ENCODE results near the gene SRI.
"Not testable (repeated sequence)": the region's sequence is repeated elsewhere in the genome, so short reads cannot be mapped to it uniquely, and the experiment has no call there.

Gene SRI, protein sequence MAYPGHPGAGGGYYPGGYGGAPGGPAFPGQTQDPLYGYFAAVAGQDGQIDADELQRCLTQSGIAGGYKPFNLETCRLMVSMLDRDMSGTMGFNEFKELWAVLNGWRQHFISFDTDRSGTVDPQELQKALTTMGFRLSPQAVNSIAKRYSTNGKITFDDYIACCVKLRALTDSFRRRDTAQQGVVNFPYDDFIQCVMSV

GRCh38 chr7:88219781-88220747 lies at the start of gene SRI:
Gene SRI, minus strand, starts transcription at chr7:88220038. Its CDS starts 12 bp downstream, at chr7:88220026.
- peak within 1 kb of the TSS; percentile 86 for H3K27ac ChIP-seq
- peaks cover 27 to 28% of the 10 kb centered on the region in 2 experiments for H3K4me1 ChIP-seq (ENCODE audit: control insufficient read depth in 1 of 2, insufficient read depth in 1 of 2, low read depth in 1 of 2, low read length in 1 of 2)
- TF ChIP-seq, protein P1, sequence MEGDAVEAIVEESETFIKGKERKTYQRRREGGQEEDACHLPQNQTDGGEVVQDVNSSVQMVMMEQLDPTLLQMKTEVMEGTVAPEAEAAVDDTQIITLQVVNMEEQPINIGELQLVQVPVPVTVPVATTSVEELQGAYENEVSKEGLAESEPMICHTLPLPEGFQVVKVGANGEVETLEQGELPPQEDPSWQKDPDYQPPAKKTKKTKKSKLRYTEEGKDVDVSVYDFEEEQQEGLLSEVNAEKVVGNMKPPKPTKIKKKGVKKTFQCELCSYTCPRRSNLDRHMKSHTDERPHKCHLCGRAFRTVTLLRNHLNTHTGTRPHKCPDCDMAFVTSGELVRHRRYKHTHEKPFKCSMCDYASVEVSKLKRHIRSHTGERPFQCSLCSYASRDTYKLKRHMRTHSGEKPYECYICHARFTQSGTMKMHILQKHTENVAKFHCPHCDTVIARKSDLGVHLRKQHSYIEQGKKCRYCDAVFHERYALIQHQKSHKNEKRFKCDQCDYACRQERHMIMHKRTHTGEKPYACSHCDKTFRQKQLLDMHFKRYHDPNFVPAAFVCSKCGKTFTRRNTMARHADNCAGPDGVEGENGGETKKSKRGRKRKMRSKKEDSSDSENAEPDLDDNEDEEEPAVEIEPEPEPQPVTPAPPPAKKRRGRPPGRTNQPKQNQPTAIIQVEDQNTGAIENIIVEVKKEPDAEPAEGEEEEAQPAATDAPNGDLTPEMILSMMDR (IDR thresholded peaks at IDR 0.05), result peak; percentile 100
- H3K4me3 ChIP-seq (ENCODE audit: low read depth in 1 of 2, low read length in 1 of 2), result peak within 1 kb of the TSS; percentile 91 to 95
- no peaks in the 10 kb centered on the region for H3K9me3 ChIP-seq
- peaks cover 18% of the 10 kb centered on the region for H3K36me3 ChIP-seq
- no peaks in the 10 kb centered on the region for H3K27me3 ChIP-seq

DNA sequence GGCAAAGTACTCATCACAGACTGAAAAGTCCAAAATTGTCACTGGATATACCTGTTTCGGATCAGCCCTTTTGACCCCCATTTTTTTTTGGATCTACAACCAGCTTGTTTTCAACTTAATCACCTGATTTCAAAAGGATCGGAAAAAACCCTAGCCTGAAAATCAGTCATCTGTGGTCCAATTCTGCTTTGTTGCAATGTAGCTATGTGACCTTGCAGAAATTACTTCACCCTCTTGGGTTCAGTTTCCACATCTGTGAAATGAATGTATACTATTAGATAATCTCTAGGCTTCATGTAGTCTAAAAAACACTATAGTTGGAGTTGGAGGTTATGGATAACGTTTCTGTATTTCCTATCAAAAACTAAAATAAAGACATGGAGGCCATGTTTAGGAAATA lies 49.7 kb upstream of the SRI start:
- TF ChIP-seq, protein P1 (IDR thresholded peaks at IDR 0.05), result no peak
- Histone ChIP-seq H3K4me1 (ENCODE audit: control insufficient read depth in 1 of 2, insufficient read depth in 1 of 2, low read depth in 1 of 2, low read length in 1 of 2) (peaks cover 44 to 68% of the 10 kb centered on the region in 2 experiments), H3K4me3 (ENCODE audit: low read depth in 1 of 2, low read length in 1 of 2) (peak overlapping the region; percentile 16 to 29), H3K36me3 (no peaks in the 10 kb centered on the region), H3K27ac (peak overlapping the region; percentile 86), H3K9me3 (no peaks in the 10 kb centered on the region), H3K27me3 (no peaks in the 10 kb centered on the region)

GRCh38 chr7:88268858-88269257 lies 49.0 kb upstream of the SRI start:
- Histone ChIP-seq H3K4me3 (ENCODE audit: low read depth in 1 of 2, low read length in 1 of 2) (peak overlapping the region; percentile 16 to 29), H3K27me3 (no peaks in the 10 kb centered on the region), H3K36me3 (no peaks in the 10 kb centered on the region), H3K4me1 (ENCODE audit: control insufficient read depth in 1 of 2, insufficient read depth in 1 of 2, low read depth in 1 of 2, low read length in 1 of 2) (peaks cover 52 to 76% of the 10 kb centered on the region in 2 experiments), H3K27ac (peak overlapping the region; percentile 86), H3K9me3 (no peaks in the 10 kb centered on the region)
- TF ChIP-seq, protein P1 (IDR thresholded peaks at IDR 0.05), result no peak

- Histone ChIP-seq H3K4me3 (ENCODE audit: low read depth in 1 of 2, low read length in 1 of 2) (peak overlapping the region in 1 of 2 experiments; percentile 16), H3K27ac (peak overlapping the region; percentile 86)
- TF ChIP-seq, protein P1 (IDR thresholded peaks at IDR 0.05), result no peak
These were observed 48.2 kb upstream of the SRI start for GRCh38 chr7:88268051-88268450.

DNA sequence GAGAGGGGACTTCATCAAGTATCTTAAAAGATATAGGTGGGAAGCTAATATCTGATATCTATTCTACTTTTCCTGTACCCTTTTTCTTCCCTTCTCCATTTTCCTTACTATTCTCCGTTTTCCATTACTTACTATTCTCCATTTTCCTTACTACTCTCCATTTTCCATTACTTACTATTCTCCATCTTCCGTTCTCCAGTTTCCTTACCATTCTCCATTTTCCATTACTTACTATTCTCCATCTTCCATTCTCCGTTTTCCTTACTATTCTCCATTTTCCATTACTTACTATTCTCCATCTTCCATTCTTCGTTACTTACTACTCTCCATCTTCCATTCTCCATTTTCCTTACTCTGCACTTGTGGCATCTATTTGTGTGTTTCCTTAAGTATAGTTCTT lies 47.6 kb upstream of the SRI start:
- Histone ChIP-seq H3K27ac (peak overlapping the region; percentile 86), H3K9me3 (no peaks in the 10 kb centered on the region), H3K4me3 (ENCODE audit: low read depth in 1 of 2, low read length in 1 of 2) (peak overlapping the region in 1 of 2 experiments; percentile 16), H3K4me1 (ENCODE audit: control insufficient read depth in 1 of 2, insufficient read depth in 1 of 2, low read depth in 1 of 2, low read length in 1 of 2) (peaks cover 55 to 71% of the 10 kb centered on the region in 2 experiments), H3K36me3 (no peaks in the 10 kb centered on the region), H3K27me3 (no peaks in the 10 kb centered on the region)
- TF ChIP-seq, protein P1 (IDR thresholded peaks at IDR 0.05), result no peak

More at GRCh38 chr7:88268051-88268450, 48.2 kb upstream of the SRI start:
- no peaks in the 10 kb centered on the region for H3K27me3 ChIP-seq
- H3K4me1 ChIP-seq (ENCODE audit: control insufficient read depth in 1 of 2, insufficient read depth in 1 of 2, low read depth in 1 of 2, low read length in 1 of 2), result peaks cover 52 to 75% of the 10 kb centered on the region in 2 experiments
- no peaks in the 10 kb centered on the region for H3K9me3 ChIP-seq
- H3K36me3 ChIP-seq, result no peaks in the 10 kb centered on the region

DNA sequence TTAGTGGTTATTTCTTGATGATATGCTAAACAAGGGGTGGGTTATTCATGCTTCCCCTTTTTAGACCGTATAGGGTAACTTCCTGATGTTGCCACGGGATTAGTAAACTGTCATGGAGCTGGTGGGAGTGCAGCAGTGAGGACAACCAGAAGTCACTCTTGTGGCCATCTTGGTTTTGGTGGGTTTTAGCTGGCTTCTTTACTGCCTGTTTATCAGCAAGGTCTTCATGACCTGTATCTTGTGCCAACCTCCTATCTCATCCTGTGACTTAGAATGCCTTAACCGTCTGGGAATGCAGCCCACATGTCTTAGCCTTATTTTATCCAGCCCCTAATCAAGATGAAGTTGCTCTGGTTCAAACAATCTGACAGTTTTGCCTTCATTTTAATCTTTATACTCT lies 45.1 kb upstream of the SRI start:
- not testable (repeated sequence) for H3K4me3 ChIP-seq (ENCODE audit: low read depth in 1 of 2, low read length in 1 of 2); H3K27me3 ChIP-seq; H3K36me3 ChIP-seq; H3K9me3 ChIP-seq
- Histone ChIP-seq H3K27ac (peak overlapping the region; percentile 88), H3K4me1 (ENCODE audit: control insufficient read depth in 1 of 2, insufficient read depth in 1 of 2, low read depth in 1 of 2, low read length in 1 of 2) (peaks cover 46 to 51% of the 10 kb centered on the region in 2 experiments)

All from neutrophil (primary cell).